Neuron (in vitro differentiated cells): Measurements from ENCODE around the gene RNF145.
A peak's percentile ranks its signal among the peaks of the same experiment; 100 is the strongest.

Experiments
- H2AFZ ChIP-seq: one replicate; pipeline ENCODE4 v1.6.1; 2013; ENCODE audit warnings: low read depth, mild to moderate bottlenecking, inconsistent platforms, low read length, moderate library complexity
- H3K27me3 ChIP-seq: one replicate; pipeline ENCODE4 v1.6.1; 2013; ENCODE audit warnings: low read length; ENCODE audit not compliant: insufficient read depth
- H3K36me3 ChIP-seq: one replicate; pipeline ENCODE4 v1.6.1; 2013; ENCODE audit warnings: low read length; ENCODE audit not compliant: insufficient read depth
- H3K4me1 ChIP-seq: one replicate; pipeline ENCODE4 v1.6.1; 2013; ENCODE audit warnings: low read length; ENCODE audit not compliant: insufficient read depth
- H3K4me3 ChIP-seq: 2 replicates; pipeline ENCODE4 v1.5.1; 2013; ENCODE audit warnings: mild to moderate bottlenecking, low read length, moderate library complexity
- H3K9me3 ChIP-seq: one replicate; pipeline ENCODE4 v1.6.1; 2013; ENCODE audit warnings: low read length

The RNF145 gene

DNA sequence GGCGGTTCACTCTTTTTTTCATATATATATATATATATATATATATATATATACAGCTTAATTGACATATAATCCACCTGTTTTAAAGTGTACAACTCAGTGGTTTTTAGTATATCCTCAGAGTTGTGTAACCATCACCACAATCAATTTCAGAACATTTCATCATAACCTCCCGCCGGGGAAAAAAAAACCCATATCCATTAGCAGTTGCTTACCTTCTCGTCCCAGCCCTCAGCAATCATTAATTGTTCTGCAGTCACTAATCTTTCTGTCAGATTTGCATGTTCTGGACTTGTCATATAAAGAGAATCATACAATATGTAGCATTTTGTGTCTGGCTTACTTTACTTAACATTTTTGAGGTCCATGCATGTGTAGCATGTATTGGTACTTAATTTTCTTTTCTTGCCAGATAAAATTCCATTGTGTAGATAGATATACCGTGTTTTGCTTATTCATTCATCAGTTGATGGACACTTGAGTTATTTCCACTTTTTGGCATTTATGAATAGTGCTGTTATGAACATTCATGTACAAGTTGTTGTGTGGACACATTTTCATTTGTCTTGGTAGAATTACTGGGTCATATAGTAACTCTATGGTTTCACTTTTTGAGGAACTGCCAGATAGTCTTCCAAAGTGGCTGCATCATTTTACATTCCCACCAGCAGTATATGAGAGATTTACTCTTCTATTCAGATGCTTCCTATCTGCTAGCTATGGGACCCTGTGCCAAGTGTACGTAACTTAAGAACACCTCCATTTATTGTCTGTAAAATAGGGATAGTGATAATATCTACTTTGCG, 3.5 kb upstream of the RNF145 start:
- H2AFZ ChIP-seq = no peak overlapping the region
- H3K27me3 ChIP-seq = no peaks in the 10 kb centered on the region
- H3K4me1 ChIP-seq = peaks cover 3% of the 10 kb centered on the region
- H3K36me3 ChIP-seq = no peaks in the 10 kb centered on the region
- no peaks in the 10 kb centered on the region for H3K9me3 ChIP-seq
- no peak overlapping the region for H3K4me3 ChIP-seq

DNA sequence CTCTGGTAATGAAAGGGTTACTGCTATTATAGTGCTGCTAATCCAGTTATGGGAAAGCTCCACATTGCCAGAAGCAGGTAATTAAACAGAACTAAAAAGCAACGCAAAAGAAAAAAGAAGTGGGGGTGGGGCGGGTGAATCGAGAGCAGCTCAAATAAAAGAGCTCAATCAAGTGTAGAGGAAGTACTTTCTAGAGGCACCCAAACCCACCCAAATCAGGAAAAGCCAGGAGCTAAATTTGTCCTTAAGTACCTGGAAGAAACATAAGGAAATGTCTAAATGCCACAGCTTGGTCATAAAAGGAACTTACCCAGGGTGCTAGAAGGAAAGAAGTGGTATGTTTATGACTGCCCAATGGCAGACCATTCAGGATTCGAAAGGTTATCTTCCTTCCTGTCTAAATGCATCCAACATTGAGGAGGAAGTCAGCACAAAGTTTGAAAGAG, 2.4 kb upstream of the RNF145 start:
- Histone ChIP-seq H3K27me3 (no peaks in the 10 kb centered on the region), H3K9me3 (no peaks in the 10 kb centered on the region), H3K4me3 (no peak overlapping the region), H3K36me3 (no peaks in the 10 kb centered on the region), H3K4me1 (peaks cover 4% of the 10 kb centered on the region), H2AFZ (no peak overlapping the region)

DNA sequence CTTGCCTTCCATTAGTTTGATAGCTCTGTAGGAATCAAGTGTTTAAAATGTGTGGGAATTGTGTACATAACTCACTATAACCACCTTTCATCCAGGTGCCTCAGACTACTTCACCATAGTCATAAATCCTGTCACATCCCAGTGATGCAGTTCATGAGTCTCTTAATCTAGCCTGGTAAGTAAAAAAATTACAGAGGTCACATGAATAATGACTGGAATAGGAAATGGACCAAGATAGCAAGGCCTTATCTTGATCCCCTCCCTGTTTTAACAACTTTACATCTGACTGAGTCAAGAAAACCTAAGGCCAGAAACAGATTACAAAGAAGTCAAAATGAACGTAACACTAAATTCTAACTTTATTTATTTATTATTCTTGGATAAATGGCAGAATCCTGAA, 1.5 kb upstream of the RNF145 start:
- Histone ChIP-seq H3K36me3 (no peaks in the 10 kb centered on the region), H2AFZ (no peak overlapping the region), H3K27me3 (no peaks in the 10 kb centered on the region), H3K9me3 (no peaks in the 10 kb centered on the region), H3K4me1 (peaks cover 13% of the 10 kb centered on the region), H3K4me3 (no peak overlapping the region)

DNA sequence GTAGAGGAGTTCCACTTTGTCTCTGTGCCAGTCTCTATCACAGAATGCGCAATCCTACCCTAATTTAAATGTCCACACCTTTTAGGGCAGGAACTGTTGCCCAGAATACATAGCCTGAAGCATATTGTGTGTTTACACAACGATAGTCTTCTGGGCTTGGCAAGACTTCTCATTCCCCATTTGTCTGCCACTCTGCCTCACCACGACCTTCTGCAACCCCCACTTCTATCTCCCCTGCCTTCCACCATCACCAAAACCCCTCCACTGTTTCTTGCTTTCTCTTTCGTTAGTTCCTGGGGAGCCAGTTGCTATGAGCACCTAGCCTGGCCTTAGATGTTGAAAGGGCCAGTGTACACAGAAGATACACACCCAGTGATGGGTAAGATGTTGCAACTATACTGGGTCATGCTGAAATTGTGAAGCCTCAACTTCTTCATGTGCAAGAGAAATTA, 883 bp upstream of the RNF145 start:
- Histone ChIP-seq H3K36me3 (no peaks in the 10 kb centered on the region), H3K4me1 (peaks cover 19% of the 10 kb centered on the region), H3K27me3 (no peaks in the 10 kb centered on the region), H2AFZ (peak overlapping the region; percentile 41), H3K9me3 (no peaks in the 10 kb centered on the region), H3K4me3 (peak overlapping the region; percentile 98)

DNA sequence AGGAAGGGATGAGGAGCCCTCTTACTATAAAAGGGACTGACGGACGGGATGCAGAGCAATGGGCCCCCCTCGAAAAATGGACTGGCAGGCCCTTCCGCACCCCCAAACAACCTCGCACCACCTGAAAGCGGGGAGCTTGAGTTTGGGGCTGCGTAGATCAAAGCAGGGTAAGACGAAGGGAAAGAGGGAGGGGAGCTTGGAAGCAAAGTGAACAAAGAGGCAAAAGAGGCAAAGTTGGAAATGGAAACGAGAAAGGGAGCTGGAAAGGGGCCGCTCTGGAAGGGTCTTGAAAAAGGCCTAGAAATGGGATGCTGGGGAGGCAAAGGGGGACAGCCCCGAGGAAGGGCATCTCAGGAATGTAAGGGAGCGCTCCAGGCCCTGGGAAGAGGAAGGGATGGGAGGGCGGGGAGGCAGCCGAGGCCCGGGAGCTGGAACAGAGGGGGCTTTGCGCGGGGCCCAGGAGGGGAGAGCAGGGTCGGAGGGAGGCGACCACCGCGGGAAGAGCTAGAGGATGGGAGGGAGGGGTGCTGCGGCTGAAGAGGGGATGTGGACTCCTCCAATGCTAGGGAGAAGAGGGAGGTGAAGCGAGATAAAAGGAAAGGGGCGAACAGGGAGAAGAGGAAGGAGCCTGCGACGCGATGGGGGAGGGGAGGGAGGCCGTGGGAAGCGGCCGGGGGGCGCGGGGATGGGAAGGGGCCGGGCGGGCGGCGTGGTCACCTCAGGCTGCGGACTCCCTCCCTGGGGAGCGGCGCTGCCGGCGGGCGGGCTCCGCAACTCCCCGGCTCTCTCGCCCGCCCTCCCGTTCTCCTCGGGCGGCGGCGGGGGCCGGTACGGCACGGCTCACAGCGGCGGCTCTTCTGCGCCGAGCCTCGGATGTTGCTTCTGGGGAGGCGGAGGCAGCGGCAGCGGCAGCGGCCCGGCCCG, 577 bp downstream of the RNF145 start:
- H3K4me3 ChIP-seq = peak overlapping the region; percentile 98
- H3K27me3 ChIP-seq = no peaks in the 10 kb centered on the region
- H2AFZ ChIP-seq = peak overlapping the region; percentile 57
- no peaks in the 10 kb centered on the region for H3K9me3 ChIP-seq
- no peaks in the 10 kb centered on the region for H3K36me3 ChIP-seq
- H3K4me1 ChIP-seq = peaks cover 20% of the 10 kb centered on the region

DNA sequence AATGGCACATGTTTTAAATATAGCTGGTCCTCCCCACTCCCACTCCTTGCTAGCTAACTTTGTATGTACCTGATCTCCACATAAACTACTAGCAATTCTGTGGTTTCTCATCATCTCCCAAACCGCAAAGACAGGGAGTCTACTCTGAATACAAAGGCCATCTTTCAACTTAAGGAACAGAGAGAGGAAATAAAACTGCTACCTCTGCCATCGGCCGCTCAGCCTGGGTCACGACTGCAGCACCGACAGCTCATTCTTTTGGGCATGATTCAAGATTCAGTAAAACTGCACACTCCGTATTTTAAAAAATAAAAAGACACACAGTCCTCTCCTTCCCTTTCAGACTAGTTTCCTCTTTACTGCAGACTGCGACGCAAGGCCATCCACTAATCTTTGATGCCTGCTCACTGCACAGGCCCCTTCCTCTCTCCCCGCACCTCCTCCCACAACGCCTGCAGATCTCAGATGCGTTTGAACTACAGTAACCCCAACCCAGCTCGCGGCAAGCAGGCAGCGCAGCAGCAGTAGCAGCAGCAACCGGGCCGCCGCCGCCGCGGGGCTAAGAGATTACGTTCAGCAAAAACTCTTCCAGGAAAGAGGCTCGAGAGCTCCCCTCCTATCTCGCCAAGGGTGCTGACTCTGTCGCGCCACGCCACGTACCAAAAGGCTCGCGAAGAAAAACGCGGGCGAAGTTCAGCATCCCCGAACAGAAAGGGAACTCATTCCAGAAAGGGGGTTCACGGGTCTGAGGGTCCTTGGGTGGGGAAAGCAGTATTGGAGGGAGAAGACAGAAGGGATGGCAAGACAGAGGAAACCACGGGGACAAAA, 1.5 kb downstream of the RNF145 start:
- peak overlapping the region; percentile 98 for H3K4me3 ChIP-seq
- H3K4me1 ChIP-seq = peaks cover 20% of the 10 kb centered on the region
- H3K27me3 ChIP-seq = no peaks in the 10 kb centered on the region
- H3K9me3 ChIP-seq = no peaks in the 10 kb centered on the region
- peaks cover 5% of the 10 kb centered on the region for H3K36me3 ChIP-seq
- peak overlapping the region; percentile 57 for H2AFZ ChIP-seq

DNA sequence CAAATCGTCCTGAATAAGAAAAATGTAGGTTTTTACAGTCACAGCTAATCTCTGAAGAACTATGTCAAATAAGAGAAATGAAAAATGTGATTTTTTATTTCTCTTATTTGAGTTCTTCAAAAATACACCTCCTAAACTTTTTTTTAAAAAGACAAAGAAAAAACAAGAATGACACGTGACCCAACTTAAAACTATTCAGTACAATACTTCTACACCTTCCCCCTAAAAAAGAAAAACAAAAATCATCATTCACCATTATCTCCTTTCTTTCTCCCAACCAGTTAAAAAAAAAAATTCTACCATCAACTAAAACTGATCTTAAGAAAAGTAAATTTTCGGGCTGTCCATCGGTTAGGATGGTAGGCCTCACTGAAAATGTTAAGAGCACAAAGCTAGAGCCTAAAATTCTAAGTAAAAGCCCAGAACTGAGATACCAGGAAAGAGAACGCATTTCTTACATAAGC, 2.1 kb downstream of the RNF145 start:
- no peaks in the 10 kb centered on the region for H3K9me3 ChIP-seq
- peak overlapping the region; percentile 98 for H3K4me3 ChIP-seq
- peak overlapping the region; percentile 57 for H2AFZ ChIP-seq
- no peaks in the 10 kb centered on the region for H3K27me3 ChIP-seq
- H3K4me1 ChIP-seq = peaks cover 20% of the 10 kb centered on the region
- H3K36me3 ChIP-seq = peaks cover 8% of the 10 kb centered on the region

DNA sequence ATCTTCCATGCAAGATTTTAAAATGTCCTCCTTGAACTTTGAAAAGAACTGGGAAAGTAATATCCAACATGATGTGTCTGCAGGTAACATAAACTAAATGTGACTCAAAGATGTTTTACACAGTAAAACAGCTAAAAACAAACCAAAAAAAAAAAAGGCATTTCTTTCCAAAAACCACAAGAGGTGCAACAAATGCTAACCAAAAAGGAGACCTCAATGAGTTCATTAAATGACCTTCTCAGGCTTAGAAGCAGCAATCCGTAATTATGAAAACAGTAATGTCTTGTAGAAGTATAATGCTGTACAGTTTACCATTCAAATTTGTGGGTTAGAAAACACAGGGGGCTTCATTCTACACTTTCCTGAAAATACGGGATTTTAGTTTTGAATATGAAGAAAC, 2.5 kb downstream of the RNF145 start:
- Histone ChIP-seq H3K36me3 (peaks cover 11% of the 10 kb centered on the region), H3K4me3 (peak overlapping the region; percentile 98), H3K27me3 (no peaks in the 10 kb centered on the region), H2AFZ (no peak overlapping the region), H3K9me3 (no peaks in the 10 kb centered on the region), H3K4me1 (peaks cover 20% of the 10 kb centered on the region)

DNA sequence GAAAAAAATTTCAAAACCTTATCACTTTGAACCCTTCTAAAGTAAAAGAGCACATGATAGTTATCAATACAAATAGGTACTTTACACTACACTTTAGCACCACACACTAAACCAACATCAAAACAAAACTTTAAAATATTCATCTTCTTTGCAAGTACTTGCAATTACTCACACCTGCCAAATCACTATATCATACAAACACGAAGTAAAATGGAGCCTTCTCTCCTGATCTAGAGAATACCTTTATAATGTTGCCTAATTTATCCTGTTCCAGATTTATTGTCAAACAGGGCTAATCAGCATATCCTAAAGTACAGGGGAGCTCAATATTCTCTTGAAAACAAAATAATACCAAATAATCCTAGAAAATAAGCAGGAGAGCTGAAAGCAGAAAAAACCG, 3.0 kb downstream of the RNF145 start:
- Histone ChIP-seq H3K9me3 (no peaks in the 10 kb centered on the region), H3K4me1 (peaks cover 20% of the 10 kb centered on the region), H3K4me3 (peak overlapping the region; percentile 98), H3K27me3 (no peaks in the 10 kb centered on the region), H2AFZ (no peak overlapping the region), H3K36me3 (peaks cover 12% of the 10 kb centered on the region)

DNA sequence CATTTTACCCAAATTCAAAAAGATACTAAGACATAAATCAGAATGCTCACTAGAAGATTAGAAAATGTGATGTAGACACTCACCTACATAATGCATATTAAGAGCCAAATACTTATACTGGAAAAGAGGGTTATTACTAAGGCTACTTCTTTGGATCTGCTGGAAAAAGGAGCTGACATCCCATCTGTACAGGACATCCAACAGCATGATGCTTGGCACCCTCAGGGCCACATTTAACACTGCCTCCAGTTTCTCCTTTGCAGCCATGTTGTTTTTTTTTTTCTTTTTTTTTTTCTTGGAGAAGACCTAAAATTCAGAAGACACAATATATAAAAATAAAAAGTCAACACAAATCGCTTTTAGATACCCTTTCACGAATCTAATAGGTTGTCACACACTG, 6.0 kb downstream of the RNF145 start:
- H3K4me1 ChIP-seq = peaks cover 16% of the 10 kb centered on the region
- no peaks in the 10 kb centered on the region for H3K27me3 ChIP-seq
- H3K9me3 ChIP-seq = no peaks in the 10 kb centered on the region
- no peak overlapping the region for H2AFZ ChIP-seq
- H3K4me3 ChIP-seq = no peak overlapping the region
- H3K36me3 ChIP-seq = peaks cover 32% of the 10 kb centered on the region

DNA sequence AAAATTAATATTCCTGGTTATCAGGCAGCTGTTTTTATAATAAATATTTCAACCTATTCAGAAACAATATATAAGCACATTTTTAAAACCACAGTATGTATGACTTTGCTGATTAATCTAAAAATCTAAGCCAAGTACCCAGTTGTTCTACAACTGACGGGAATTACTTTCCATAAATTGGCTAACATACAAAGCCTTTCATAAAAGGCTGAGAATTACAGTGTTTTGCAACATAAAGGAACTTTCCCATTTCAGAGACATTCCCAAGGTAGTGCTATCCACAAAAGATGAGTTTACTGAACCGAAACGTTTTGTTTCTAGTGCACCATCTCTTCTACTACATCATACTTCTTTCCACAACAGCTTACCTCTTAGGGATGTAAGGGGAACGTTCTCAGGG, 7.2 kb downstream of the RNF145 start:
- Histone ChIP-seq H3K9me3 (no peaks in the 10 kb centered on the region), H2AFZ (no peak overlapping the region), H3K4me1 (peaks cover 16% of the 10 kb centered on the region), H3K4me3 (no peak overlapping the region), H3K36me3 (peaks cover 43% of the 10 kb centered on the region), H3K27me3 (no peaks in the 10 kb centered on the region)

DNA sequence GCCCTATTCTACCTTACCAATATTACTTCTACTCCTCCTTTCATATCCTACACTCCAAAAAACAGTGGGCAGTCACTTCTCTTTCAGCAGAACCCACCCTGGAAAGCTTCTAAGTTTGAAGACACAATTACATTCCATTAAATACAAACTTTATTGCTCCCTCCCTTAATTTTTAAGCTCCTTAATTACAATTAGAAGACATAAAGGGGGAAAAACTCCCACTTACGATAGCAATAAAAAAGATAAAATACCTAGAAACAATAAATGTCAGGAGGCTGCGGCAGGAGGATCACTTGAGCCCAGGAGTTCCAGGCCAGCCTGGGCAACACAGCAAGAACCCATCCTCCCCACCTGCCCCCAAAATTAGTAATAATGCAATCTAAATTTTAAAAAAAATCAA, 9.6 kb downstream of the RNF145 start:
- no peaks in the 10 kb centered on the region for H3K9me3 ChIP-seq
- peaks cover 50% of the 10 kb centered on the region for H3K36me3 ChIP-seq
- no peaks in the 10 kb centered on the region for H3K4me1 ChIP-seq
- H3K27me3 ChIP-seq = no peaks in the 10 kb centered on the region
- no peak overlapping the region for H3K4me3 ChIP-seq
- H2AFZ ChIP-seq = no peak overlapping the region
